Measurements from ENCODE around the gene HSD3B2.

DNA sequence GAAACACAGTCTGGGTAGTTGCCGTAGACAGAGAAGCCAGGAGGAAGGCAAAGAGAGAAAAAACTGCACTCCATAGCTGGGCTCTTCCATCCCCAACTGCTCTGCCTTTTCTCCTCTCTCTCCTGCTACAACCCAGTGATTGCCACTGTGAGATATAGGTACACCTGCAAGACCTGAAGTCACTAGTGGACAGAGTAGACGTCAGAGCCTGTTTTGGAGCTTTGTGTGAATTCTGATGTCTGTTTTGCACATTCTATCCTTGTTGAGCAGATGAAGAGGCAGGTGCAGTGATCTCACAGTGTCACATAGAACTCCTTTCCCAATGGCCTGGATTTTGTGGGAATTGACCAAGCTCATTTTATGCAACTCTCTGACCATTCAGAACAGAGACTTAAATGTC is 44.2 kb upstream of the HSD3B2 start:
- TF ChIP-seq CTCF (IDR thresholded peaks at IDR 0.05) (no peak), POLR2A (IDR thresholded peaks at IDR 0.05) (no peak)
